Right lobe of liver (tissue), 6 donors: Measurements from ENCODE around the gene RAP1GAP2. TPM values are rescaled to one million over a fixed set of nuclear protein-coding genes. Genes with fewer than 3 reads are reported as not detected.
A peak's percentile ranks its signal among the peaks of the same experiment; 100 is the strongest.

Experiments
- ATAC-seq, 4 donors: fragments of 200-7000 bp; cut with Tn5 transposase; one replicate each; pipeline ENCODE4 v1.9.1; 2020; ENCODE audit warnings: mild to moderate bottlenecking in 4 of 4, moderate library complexity in 4 of 4
- DNase-seq, 3 donors: peaks; one replicate each; pipeline ENCODE4 v3.0.0-alpha.2; 2020
- H3K27ac ChIP-seq, 3 donors: fragments of 200-600 bp; one replicate each; pipeline ENCODE4 v1.8.0; 2022
- H3K27me3 ChIP-seq, 2 donors: fragments of 200-600 bp; one replicate each; pipeline ENCODE4 v1.8.0; 2022
- H3K36me3 ChIP-seq, 4 donors: fragments of 200-600 bp; sonication (generic) in 1 of 4; one replicate each; pipeline versions ENCODE4 v1.5.1 to v1.8.0; 2017 to 2022; ENCODE audit warnings: control low read depth in 1 of 4
- H3K4me1 ChIP-seq, 4 donors: fragments of 200-600 bp; sonication (generic) in 1 of 4; one replicate each; pipeline versions ENCODE4 v1.5.1 to v1.8.0; 2017 to 2022; ENCODE audit warnings: control low read depth in 1 of 4
- H3K4me3 ChIP-seq, 3 donors: fragments of 200-600 bp; one replicate each; pipeline ENCODE4 v1.8.0; 2022
- H3K9me3 ChIP-seq, 4 donors: fragments of 200-600 bp; sonication (generic) in 1 of 4; one replicate each; pipeline versions ENCODE4 v1.5.1 to v1.8.0; 2017 to 2022; ENCODE audit warnings: control low read depth in 1 of 4
- CTCF ChIP-seq, 4 donors: fragments of 200-600 bp in 3 of 4; fragments of 450-650 bp in 1 of 4; IDR thresholded peaks; one replicate each; pipeline versions ENCODE4 v1.5.1 to v1.8.0; 2016 to 2022; ENCODE audit warnings: antibody characterized with exemption in 4 of 4, mild to moderate bottlenecking in 2 of 4
- POLR2A ChIP-seq: fragments of 450-650 bp; IDR thresholded peaks from one replicate; pipeline ENCODE4 v1.6.1; 2017; ENCODE audit warnings: antibody characterized with exemption, mild to moderate bottlenecking
- WGBS: methylation state at CpG from one replicate; pipeline ENCODE4 v1.1.6; 2018; ENCODE audit warnings: low coverage, low lambda C conversion rate; ENCODE audit not compliant: insufficient coverage; ENCODE audit errors: missing lambda C conversion rate; 5-methylcytosine and 5-hydroxymethylcytosine counted together
- intact Hi-C, 2 donors: fragments of 100-400 bp; cut with DNase I; formaldehyde crosslinking; loops; one replicate each; pipeline versions ENCODE4 v1.11.2 to v1.14.1; 2022
- total RNA-seq, 6 experiments: library from RNA; depleted of rRNA in 2 of 6; stranded (reverse); fragments of >200 nt in 2 of 6; fragmentation: NEBNext Ultra II Directional in 3 of 6; extraction: Animal tissue kit (Norgen Biotek cat#: 25700) in 3 of 6; gene quantifications; one replicate each; pipeline versions ENCODE4 v1.1.0 to v1.2.4, GENCODE V29; 2016 to 2023
- donor health status: DM: no; HTN: yes; CAD: no.
- donor health status: DM: no; HTN: no; CAD: no.
- donor health status: DM: no; HTN: no; CAD: no.
- donor health status: DM: no; HTN: yes; CAD: no.
- donor health status: DM: no; HTN: yes; CAD: no.

Gene RAP1GAP2
- total RNA-seq, 6 experiments from 2014 or later: 1.0 to 3.8 (median 1.8) TPM

GRCh38 chr17:2909175-2909845, 113.1 kb downstream of the RAP1GAP2 start:
- peak in 1 of 4 donors; percentile 6 for ATAC-seq
- no peak overlapping the region for H3K27ac ChIP-seq
- WGBS: 73% methylated on average over 11 of the region's 13 CpGs
- no peak for DNase-seq
- H3K4me3 ChIP-seq: no peak overlapping the region
- no peaks in the 10 kb centered on the region for H3K27me3 ChIP-seq
- no peaks in the 10 kb centered on the region for H3K4me1 ChIP-seq
- no peaks in the 10 kb centered on the region for H3K36me3 ChIP-seq
- intact Hi-C loops: no loop called here
- H3K9me3 ChIP-seq: no peaks in the 10 kb centered on the region
- TF ChIP-seq POLR2A (no peak), CTCF (IDR thresholded peaks at IDR 0.05) (no peak)

GRCh38 chr17:2909846-2910234, 113.6 kb downstream of the RAP1GAP2 start:
- intact Hi-C loops: no loop called here
- no peak for TF ChIP-seq POLR2A
- TF ChIP-seq CTCF (IDR thresholded peaks at IDR 0.05): no peak
- no peak overlapping the region for H3K27ac ChIP-seq

GRCh38 chr17:2911035-2911754, 115.0 kb downstream of the RAP1GAP2 start:
- ATAC-seq (no peak), DNase-seq (no peak)
- Histone ChIP-seq H3K36me3 (no peaks in the 10 kb centered on the region), H3K27ac (no peak overlapping the region), H3K27me3 (no peaks in the 10 kb centered on the region), H3K9me3 (no peaks in the 10 kb centered on the region), H3K4me1 (no peaks in the 10 kb centered on the region), H3K4me3 (no peak overlapping the region)
- 66% methylated on average over 16 of the region's 19 CpGs for WGBS
- intact Hi-C loops: no loop called here
- no peak for TF ChIP-seq POLR2A
- no peak for TF ChIP-seq CTCF (IDR thresholded peaks at IDR 0.05)

More at GRCh38 chr17:2909846-2910234, 113.6 kb downstream of the RAP1GAP2 start:
- ATAC-seq (no peak), DNase-seq (no peak)
- no peaks in the 10 kb centered on the region for H3K4me1 ChIP-seq
- H3K4me3 ChIP-seq: no peak overlapping the region
- no peaks in the 10 kb centered on the region for H3K27me3 ChIP-seq
- H3K9me3 ChIP-seq: no peaks in the 10 kb centered on the region
- H3K36me3 ChIP-seq: no peaks in the 10 kb centered on the region
- WGBS: 55% methylated on average over 2 of the region's 4 CpGs

GRCh38 chr17:2911755-2912111, 115.5 kb downstream of the RAP1GAP2 start:
- TF ChIP-seq CTCF (IDR thresholded peaks at IDR 0.05) (no peak), POLR2A (no peak)
- H3K4me3 ChIP-seq: no peak overlapping the region
- H3K9me3 ChIP-seq: no peaks in the 10 kb centered on the region
- intact Hi-C loops: no loop called here
- no peak for DNase-seq
- H3K36me3 ChIP-seq: no peaks in the 10 kb centered on the region
- no peak for ATAC-seq
- no peak overlapping the region for H3K27ac ChIP-seq
- no peaks in the 10 kb centered on the region for H3K27me3 ChIP-seq
- H3K4me1 ChIP-seq: no peaks in the 10 kb centered on the region
- WGBS: 96% methylated on average over 4 of the region's 10 CpGs
